Activated naive CD4-positive, alpha-beta T cell (primary cell): ENCODE measurements around the gene AKNAD1.
A peak's percentile ranks its signal among the peaks of the same experiment; 100 is the strongest.

Source experiments
- DNase-seq, 4 experiments: peaks; one replicate each; lab custom pipeline; 2025; lab: John Stamatoyannopoulos, UW

AKNAD1 gene

GRCh38 chr1:108830119-108831008 lies 26.5 kb downstream of the AKNAD1 start:
- no peak for DNase-seq

- DNase-seq: no peak
Measured at GRCh38 chr1:108829498-108829916, 27.4 kb downstream of the AKNAD1 start.

GRCh38 chr1:108828074-108828961 lies 28.6 kb downstream of the AKNAD1 start:
- peak; percentile 9 to 55 (median 44) for DNase-seq

GRCh38 chr1:108826081-108826635 lies 30.7 kb downstream of the AKNAD1 start:
- DNase-seq: no peak

- DNase-seq: no peak
Measured at GRCh38 chr1:108824051-108824450, 32.8 kb downstream of the AKNAD1 start.

GRCh38 chr1:108823632-108824031 lies 33.3 kb downstream of the AKNAD1 start:
- no peak for DNase-seq

- DNase-seq: no peak
Measured at GRCh38 chr1:108819878-108820277, 37.0 kb downstream of the AKNAD1 start.

GRCh38 chr1:108817811-108818210 lies 39.1 kb downstream of the AKNAD1 start:
- DNase-seq: no peak

- no peak for DNase-seq
Measured at GRCh38 chr1:108817016-108817415, 39.9 kb downstream of the AKNAD1 start.

GRCh38 chr1:108816049-108816893 lies 40.6 kb downstream of the AKNAD1 start:
- no peak for DNase-seq

- no peak for DNase-seq
Measured at GRCh38 chr1:108815566-108815965, 41.3 kb downstream of the AKNAD1 start.

- no peak for DNase-seq
Measured at GRCh38 chr1:108814343-108815125, 42.4 kb downstream of the AKNAD1 start.

GRCh38 chr1:108813326-108813725 lies 43.6 kb downstream of the AKNAD1 start:
- DNase-seq: no peak

- DNase-seq: no peak
Measured at GRCh38 chr1:108811611-108812010, 45.3 kb downstream of the AKNAD1 start.

GRCh38 chr1:108808438-108808837 lies 48.5 kb downstream of the AKNAD1 start:
- DNase-seq: no peak

- DNase-seq: no peak
Measured at GRCh38 chr1:108803548-108803947, 53.3 kb downstream of the AKNAD1 start.

- DNase-seq: no peak
Measured at GRCh38 chr1:108801101-108801500, 55.8 kb downstream of the AKNAD1 start.

GRCh38 chr1:108799001-108799400 lies 57.9 kb downstream of the AKNAD1 start:
- DNase-seq: no peak

- DNase-seq: no peak
Measured at GRCh38 chr1:108792420-108792819, 64.5 kb downstream of the AKNAD1 start.

- DNase-seq: no peak
Measured at GRCh38 chr1:108791790-108792189, 65.1 kb downstream of the AKNAD1 start.

GRCh38 chr1:108785880-108786279 lies 71.0 kb downstream of the AKNAD1 start:
- no peak for DNase-seq
